ENCODE data around the gene BUD23.
"Not testable (repeated sequence)": the region's sequence is repeated elsewhere in the genome, so short reads cannot be mapped to it uniquely, and the experiment has no call there.

BUD23 gene

GRCh38 chr7:73683056-73683787, at the start of gene BUD23, which contains the start of gene DNAJC30:
Gene BUD23, plus strand, starts transcription at chr7:73683597. Its CDS starts 29 bp downstream, at chr7:73683626.
Gene DNAJC30, minus strand, starts transcription at chr7:73683453. Its CDS starts 30 bp downstream, at chr7:73683423.
- peak; percentile 61 for DNase-seq (ENCODE audit: low read depth)

GRCh38 chr7:73633844-73634243, 49.6 kb upstream of the BUD23 start:
- no peak for DNase-seq (ENCODE audit: low read depth)

GRCh38 chr7:73635428-73636200, 47.8 kb upstream of the BUD23 start:
- DNase-seq (ENCODE audit: low read depth): no peak

GRCh38 chr7:73638911-73639310, 44.5 kb upstream of the BUD23 start:
- DNase-seq (ENCODE audit: low read depth): no peak

- DNase-seq (ENCODE audit: low read depth): no peak
These were observed 40.6 kb upstream of the BUD23 start for GRCh38 chr7:73642834-73643233.

- no peak for DNase-seq (ENCODE audit: low read depth)
These were observed 38.6 kb upstream of the BUD23 start for GRCh38 chr7:73644688-73645286.

- DNase-seq (ENCODE audit: low read depth): no peak
These were observed 37.7 kb upstream of the BUD23 start for GRCh38 chr7:73645643-73646174.

GRCh38 chr7:73646785-73647724, 36.3 kb upstream of the BUD23 start:
- no peak for DNase-seq (ENCODE audit: low read depth)

- DNase-seq (ENCODE audit: low read depth): no peak
These were observed 35.4 kb upstream of the BUD23 start for GRCh38 chr7:73647725-73648592.

GRCh38 chr7:73648593-73649332, 34.6 kb upstream of the BUD23 start:
- DNase-seq (ENCODE audit: low read depth): no peak

GRCh38 chr7:73649576-73649975, 33.8 kb upstream of the BUD23 start:
- no peak for DNase-seq (ENCODE audit: low read depth)

GRCh38 chr7:73650524-73650923, 32.9 kb upstream of the BUD23 start:
- no peak for DNase-seq (ENCODE audit: low read depth)

GRCh38 chr7:73652541-73652949, 30.9 kb upstream of the BUD23 start:
- DNase-seq (ENCODE audit: low read depth): no peak

GRCh38 chr7:73655309-73655708, 28.1 kb upstream of the BUD23 start:
- not testable (repeated sequence) for DNase-seq (ENCODE audit: low read depth)

GRCh38 chr7:73659983-73660382, 23.4 kb upstream of the BUD23 start:
- DNase-seq (ENCODE audit: low read depth): no peak

- not testable (repeated sequence) for DNase-seq (ENCODE audit: low read depth)
These were observed 22.8 kb upstream of the BUD23 start for GRCh38 chr7:73660594-73660993.

- DNase-seq (ENCODE audit: low read depth): no peak
These were observed 20.4 kb upstream of the BUD23 start for GRCh38 chr7:73663033-73663432.

- peak; percentile 24 for DNase-seq (ENCODE audit: low read depth)
These were observed 15.9 kb upstream of the BUD23 start, which contains the start of gene VPS37D for GRCh38 chr7:73667344-73668102. Gene VPS37D, plus strand, starts transcription at chr7:73667831. Its CDS starts 128 bp downstream, at chr7:73667959.

All from GM04503 (cell line).